CD4-positive, alpha-beta T cell treated with Interleukin-15 for 1 hour (primary cell): Measurements from ENCODE around the gene RAPGEF2.

Experiments used
- DNase-seq: peaks from one replicate; pipeline ENCODE4 v3.0.0-alpha.2; 2020

Gene RAPGEF2

DNA sequence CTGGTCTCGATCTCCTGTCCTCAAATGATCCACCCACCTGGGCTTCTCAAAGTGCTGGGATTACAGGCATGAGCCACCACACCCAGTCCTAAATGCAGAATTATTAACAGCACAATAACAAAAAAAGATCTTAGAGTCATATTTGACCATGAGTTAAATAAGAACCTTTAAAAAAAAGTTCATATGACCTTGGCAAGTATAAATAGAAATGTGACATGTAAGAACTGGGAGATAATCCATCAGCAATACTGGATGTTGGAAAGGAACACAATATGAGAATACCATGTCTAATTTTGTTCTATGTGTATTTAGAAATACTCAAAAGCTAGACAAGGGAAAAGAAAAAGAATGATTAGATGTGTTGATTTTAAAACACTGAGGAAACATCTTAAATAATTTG, 231.6 kb downstream of the RAPGEF2 start:
- no peak for DNase-seq

DNA sequence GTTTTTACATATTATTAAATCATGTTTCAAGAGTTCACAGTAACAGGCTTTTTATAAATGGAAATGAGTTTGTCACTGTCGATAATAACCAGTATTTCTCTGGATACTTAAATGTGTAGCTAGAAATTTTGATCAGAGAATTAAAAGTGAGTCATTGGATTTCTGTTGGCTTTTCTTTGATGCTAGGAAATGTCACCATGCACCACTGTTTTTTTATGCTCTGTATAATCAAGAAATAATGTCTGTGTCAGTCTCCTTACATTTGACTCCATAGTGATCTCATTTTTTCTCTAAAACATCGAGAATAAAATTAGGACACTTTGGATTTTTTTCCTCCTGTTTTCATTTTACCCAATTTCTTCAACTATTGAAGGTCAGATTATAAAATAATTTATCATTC, 234.2 kb downstream of the RAPGEF2 start:
- no peak for DNase-seq

DNA sequence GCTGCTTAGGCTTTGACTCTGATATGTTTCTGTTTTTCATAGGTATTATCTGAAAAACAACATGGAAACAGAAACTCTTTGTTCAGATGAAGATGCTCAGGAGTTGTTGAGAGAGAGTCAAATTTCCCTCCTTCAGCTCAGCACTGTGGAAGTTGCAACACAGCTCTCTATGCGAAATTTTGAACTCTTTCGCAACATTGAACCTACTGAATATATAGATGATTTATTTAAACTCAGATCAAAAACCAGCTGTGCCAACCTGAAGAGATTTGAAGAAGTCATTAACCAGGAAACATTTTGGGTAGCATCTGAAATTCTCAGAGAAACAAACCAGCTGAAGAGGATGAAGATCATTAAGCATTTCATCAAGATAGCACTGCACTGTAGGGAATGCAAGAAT, 238.6 kb downstream of the RAPGEF2 start:
- DNase-seq, result no peak

DNA sequence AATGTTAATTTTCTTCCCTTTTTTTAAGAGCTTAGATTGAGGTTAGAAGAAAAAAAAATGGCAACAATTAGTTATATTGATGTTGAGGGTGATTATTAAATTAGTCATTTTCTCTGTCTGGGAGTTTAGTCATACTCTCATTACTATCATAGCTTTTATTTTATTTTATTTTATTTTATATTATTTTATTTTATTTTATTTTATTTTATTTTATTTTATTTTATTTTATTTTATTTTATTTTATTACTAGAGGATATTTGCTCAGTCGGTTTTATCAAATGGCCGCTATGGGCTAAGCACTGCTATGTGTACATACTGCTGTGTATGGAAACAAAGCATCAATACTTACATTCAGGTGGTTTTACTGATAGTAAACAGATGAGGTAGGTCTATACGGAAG, 239.5 kb downstream of the RAPGEF2 start:
- DNase-seq, result no peak

DNA sequence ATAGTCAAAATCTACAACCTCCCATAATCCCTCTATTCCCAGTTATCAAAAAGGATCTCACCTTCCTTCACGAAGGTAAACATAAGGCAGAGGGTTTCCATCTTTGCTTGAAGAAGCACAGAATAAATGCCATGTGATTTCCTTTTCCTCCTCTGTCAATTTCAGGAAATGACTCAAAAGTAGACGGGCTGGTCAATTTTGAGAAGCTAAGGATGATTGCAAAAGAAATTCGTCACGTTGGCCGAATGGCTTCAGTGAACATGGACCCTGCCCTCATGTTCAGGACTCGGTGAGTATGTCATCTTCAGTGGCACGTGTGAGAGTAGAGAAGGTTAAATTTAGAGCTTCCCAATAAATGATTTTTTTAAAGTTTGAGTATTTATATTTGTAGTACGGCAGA, 240.2 kb downstream of the RAPGEF2 start:
- no peak for DNase-seq

DNA sequence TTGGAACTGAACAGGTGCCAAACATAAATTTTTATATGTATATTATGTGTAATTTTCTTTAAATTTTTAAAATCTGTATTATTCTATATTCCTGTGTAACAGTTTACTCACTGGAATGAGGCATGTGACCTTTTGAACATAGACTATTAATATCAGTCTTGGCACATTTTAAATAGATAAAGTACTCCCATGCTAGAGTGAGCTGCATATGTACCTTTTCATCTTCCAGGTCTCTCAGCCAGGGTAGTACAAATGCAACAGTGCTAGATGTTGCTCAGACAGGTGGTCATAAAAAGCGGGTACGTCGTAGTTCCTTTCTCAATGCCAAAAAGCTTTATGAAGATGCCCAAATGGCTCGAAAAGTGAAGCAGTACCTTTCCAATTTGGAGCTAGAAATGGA, 242.0 kb downstream of the RAPGEF2 start:
- no peak for DNase-seq

DNA sequence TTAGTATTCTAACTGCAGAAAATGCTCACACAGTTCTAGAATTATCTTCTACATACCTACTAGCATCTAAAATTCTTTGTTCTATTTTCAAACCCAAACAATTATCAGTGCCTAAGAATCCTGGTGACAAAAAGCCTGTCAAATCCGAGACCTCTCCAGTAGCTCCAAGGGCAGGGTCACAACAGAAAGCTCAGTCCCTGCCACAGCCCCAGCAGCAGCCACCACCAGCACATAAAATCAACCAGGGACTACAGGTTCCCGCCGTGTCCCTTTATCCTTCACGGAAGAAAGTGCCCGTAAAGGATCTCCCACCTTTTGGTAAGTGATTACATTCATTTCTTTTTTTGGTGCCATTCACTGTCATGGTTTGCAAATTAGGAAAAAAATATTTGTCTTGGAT, 243.8 kb downstream of the RAPGEF2 start:
- no peak for DNase-seq

DNA sequence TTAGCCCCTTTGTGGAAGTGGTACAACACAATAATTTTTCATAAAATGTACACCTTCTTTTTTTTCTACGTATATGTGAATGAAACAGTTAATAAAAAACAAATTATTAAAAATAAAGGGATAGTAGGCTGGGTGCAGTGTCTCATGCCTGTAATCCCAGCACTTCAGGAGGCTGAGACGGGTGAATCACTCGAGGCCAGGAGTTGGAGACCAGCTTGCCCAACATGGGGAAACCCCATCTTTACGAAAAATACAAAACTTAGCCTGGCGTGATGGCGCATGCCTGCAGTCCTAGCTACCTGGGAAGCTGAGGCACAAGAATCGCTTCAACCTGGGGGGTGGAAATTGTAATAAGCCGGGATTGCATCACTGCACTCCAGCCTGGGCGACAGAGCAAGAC, 244.9 kb downstream of the RAPGEF2 start:
- DNase-seq, result no peak

DNA sequence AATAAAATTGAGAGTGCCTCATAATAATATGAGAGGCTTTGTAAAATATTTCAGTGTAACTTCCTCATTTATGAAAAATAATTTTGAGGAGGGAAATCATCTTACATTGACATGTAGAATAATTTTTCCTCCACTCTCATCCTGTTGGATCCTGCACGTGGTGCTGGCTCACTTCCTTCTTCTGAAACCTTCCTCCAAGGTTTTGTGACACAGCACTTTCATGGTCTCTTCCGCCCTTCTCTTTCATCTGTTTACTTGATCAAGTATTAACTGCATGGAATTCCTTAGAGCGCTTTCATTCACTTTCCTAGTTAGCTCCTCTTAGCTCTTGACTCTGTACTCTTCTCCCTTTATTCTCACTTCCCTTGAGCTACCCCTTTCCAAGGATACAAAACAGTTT, 246.5 kb downstream of the RAPGEF2 start:
- DNase-seq, result no peak

DNA sequence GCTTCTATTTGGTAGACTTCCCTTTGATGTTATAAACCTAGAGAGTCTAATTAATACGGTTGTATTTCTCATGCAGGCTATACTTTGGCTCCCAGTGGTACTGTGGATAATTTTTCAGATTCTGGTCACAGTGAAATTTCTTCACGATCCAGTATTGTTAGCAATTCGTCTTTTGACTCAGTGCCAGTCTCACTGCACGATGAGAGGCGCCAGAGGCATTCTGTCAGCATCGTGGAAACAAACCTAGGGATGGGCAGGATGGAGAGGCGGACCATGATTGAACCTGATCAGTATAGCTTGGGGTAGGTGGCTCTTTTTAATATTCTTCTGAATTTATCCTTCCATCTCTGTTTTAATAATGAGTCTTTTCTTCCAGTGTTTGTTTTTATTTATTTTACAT, 249.7 kb downstream of the RAPGEF2 start:
- no peak for DNase-seq

DNA sequence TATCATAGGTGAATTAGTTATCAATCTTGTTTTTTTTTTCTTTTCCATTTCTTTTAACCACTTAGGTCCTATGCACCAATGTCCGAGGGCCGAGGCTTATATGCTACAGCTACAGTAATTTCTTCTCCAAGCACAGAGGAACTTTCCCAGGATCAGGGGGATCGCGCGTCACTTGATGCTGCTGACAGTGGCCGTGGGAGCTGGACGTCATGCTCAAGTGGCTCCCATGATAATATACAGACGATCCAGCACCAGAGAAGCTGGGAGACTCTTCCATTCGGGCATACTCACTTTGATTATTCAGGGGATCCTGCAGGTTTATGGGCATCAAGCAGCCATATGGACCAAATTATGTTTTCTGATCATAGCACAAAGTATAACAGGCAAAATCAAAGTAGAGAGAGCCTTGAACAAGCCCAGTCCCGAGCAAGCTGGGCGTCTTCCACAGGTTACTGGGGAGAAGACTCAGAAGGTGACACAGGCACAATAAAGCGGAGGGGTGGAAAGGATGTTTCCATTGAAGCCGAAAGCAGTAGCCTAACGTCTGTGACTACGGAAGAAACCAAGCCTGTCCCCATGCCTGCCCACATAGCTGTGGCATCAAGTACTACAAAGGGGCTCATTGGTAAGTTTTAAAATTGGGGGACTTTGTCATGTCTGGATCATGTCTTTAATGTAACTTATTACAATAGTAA, 250.7 kb downstream of the RAPGEF2 start:
- DNase-seq, result no peak

DNA sequence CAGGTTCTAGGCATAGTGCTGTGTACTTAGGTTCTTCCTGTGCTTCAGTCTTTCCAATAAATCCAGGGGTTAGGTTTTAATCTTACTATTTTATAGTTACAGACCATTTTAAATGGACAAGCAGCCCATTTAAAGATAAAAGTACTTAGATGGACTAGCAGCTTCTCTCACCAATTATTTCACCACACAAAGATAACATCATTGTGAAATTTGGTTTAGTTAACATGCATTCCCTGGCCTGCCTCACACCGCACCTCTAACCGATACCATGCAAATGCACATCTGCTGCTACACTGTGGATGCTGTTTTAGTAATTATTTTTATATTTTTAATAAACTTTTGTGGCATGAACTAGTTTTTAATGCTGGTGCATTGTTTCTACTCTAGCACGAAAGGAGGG, 252.6 kb downstream of the RAPGEF2 start:
- no peak for DNase-seq

DNA sequence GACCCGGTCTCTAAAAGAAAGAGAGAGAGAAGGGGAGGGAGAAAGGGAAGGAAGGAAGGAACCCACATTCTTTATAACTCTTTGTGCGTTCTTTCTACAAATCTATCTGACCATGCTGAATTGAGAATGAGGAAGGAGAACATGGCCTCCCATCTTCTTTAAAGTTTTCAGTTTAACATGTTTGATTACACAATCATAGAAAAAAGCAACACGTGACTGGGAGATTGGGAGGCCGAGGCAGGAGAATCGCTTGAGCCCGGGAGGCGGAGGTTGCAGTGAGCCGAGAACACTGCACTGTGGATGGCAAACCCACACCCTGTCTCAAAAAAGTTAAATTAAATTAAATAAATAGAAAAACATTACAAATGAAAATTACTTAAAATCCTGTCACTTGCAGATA, 254.5 kb downstream of the RAPGEF2 start:
- no peak for DNase-seq

DNA sequence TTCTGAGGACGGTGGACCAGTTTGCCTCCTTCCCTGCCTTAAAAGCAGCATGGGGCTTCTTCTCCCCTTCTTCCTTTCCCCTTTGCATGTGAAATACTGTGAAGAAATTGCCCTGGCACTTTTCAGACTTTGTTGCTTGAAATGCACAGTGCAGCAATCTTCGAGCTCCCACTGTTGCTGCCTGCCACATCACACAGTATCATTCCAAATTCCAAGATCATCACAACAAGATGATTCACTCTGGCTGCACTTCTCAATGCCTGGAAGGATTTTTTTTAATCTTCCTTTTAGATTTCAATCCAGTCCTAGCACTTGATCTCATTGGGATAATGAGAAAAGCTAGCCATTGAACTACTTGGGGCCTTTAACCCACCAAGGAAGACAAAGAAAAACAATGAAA, 255.3 kb downstream of the RAPGEF2 start:
- no peak for DNase-seq

DNA sequence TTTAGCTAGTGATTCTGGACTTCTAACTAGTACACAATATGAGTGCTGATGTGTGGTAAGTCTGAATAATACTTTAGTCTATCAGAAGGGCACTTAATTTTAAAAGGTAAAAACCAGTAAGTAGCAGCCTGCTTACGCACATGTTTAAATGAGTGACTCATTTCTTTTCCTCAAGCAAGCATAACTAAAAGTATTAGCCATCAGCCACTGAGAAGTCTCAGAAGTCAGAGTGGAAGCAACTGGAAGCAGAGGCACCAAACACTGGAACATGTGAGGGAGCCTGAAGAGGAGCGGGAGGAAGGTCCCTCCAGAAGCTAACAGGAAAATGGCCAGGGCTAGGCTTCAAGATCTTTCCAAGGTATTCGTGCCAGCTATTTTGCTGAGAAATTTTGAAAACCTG, 257.7 kb downstream of the RAPGEF2 start:
- DNase-seq, result no peak

DNA sequence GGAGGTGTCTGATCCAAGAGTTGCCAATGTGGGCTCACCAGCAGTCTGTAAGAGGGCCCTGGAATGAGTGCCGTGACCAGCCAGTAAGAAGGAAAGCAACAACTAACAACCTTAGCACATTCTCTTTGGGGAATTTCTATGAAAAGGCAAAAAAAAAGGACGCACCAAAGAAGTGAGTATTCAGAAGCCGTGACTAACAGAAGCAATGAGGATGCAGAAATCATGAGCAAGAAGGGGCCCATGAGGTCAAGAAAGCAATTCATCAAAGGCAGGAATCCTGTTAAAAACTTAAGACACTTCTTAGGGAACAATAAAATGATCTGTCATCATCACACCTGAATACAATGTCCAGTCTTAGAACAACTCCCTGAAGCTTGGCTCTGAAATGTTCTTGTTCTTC, 260.5 kb downstream of the RAPGEF2 start:
- no peak for DNase-seq

DNA sequence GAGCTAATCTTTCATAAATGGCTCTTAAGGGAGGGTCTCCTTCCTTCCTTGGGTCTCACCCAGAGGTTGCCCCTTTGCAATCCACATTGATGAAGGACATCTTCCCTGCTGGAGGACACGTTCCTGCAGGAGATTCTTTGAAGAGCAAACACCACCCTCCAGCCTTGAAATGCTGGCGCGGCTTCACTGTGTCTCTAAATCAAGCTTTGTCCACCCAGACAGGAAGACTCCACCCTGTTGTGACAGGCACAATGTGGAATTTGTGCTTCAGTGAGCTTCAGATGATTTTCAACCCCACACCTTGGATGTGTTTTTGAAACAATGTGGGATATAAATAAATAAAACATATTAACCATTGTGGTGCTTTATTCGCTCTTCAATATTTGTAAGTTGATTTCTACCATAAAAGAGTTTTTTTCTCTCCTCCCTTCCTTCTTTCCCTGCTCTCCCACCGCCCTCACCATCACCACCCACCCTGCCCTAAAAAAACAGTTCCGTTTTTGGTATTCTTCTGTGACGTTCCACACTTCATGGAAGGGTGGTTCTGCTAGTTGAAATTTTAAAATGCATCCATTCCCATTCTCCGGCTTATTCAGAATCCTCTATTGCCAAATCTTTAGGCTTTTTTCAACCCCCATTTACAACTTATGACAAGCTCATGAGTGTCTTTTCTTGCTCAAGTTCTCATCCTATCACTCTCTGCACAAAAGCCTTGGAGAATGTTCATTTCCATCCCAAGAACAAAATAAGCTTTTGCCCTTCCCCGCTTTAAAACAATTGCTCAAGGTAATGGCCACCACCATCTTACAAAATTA, 264.3 kb downstream of the RAPGEF2 start:
- DNase-seq, result no peak

DNA sequence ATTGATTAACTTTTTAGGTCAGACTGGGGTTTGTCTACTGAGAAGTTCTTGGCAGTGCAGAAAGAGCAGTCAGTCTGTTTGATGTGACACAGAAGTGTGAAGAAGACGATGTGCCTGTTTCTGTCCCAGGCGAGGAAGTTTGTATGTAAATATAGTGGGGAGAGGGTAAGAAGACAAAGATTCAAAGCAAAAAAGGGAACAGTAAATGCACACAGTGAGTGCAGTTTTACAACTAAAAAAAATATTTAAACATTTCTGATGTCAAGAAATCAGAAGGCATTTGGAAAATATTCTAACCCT, 264.9 kb downstream of the RAPGEF2 start:
- DNase-seq, result no peak

DNA sequence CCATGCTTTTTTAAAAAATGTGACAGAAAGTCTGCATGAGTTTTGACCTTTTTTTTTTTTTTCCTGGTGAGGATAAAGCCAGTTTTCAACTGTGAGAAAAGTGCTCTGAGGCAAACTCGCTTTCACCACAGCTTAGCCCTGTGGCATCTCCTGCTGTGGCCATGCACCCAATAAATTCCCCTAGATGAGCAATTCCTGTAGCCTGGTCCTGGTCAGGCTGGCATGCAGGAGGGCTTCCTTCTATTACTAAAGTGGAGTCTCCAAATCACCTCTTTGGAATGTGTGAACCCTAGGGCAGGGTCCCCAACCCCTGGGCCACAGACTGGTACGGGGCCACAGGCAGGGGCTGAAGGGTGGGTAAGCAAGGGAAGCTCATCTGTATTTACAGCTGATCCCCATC, 265.4 kb downstream of the RAPGEF2 start:
- DNase-seq, result no peak

DNA sequence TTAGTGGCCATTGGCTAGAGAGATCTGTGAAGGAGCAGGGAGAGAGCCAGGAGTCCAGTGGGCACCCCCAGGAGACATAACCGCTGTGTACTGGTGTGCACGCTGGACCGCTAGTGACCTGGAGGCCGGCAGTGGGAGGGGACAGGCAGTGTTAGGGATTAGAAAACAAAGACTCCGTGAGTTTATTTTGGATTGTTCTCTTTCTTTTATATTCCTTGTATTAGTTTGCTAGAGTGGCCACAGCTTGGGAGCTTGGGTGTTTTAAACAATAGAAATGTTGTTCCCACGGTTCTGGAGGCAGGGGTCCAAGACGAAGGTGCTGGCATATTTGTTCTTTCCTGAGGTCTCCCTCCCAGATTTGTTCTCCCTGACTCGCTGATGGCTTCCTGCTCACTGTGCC, 266.4 kb downstream of the RAPGEF2 start:
- no peak for DNase-seq

DNA sequence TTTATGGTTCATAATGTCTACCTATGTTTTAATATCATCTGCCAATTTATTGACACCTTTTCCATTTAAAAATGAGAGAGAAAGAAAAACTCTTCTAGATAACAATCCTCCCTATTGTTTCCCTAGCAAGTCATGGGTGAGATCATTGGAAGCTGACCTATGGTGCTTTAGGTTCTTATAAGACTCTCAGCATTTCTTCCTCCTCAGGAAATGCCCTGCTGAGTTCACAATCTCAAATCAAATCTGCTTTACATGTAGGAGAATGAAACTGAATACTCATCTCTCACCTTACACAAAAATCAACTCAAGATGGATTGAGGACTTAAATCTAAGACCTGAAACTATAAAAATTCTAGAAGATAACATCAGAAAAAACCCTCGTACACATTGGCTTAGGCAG, 267.4 kb downstream of the RAPGEF2 start:
- DNase-seq, result no peak

DNA sequence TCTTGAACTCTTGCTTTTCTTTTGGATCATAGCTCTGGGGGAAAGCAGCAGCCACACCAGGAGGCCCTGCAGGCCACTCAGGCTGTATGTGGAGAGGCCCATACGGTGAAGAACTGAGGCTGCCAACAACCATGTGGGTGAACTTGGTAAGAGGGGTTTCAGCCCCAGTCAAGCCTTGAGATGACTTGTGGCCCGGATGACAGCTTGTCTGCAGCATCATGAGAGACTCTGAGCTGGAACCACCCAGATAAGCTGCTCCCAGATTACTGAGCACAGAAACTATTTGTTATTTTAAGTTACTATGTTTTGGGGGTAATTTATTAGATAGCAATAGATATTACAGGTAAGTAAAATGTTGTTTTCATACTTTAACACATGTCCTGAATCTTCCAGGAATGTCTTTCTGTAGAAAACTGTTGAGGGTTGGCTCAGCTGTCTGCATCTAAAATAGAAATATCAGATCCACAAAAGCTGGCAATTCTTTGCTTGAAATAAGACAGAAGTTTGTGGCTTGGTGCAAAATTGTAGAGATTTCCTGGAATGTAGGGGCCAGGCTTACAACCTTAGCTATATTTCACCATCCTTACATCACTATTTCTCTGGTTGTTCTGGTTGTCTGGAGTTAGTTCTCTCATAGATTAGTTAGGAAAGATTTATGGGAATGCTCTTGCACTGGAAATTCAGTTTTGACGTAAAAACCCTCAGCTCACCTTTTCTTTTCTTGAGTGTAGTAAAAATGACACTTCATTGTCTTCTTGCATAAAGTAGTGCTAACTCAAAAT, 272.1 kb downstream of the RAPGEF2 start:
- DNase-seq, result no peak

DNA sequence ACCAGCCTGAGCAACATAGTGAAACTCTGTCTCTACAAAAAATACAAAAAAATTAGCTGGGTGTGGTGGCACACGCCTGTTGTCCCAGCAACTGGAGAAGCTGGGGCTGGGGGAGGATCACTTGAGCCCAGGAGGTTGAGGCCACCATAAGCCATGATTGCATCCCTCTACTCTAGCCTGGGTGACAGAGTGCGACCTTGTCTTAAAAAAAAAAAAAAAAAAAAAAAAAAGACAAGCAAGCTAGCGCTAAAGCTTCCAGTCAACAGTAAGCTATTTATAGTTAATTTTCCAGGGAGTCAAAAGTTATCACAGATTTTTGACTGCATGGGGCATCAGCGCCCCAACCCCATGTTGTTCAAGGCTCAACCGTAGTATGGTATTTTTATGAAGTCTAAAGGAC, 273.4 kb downstream of the RAPGEF2 start:
- no peak for DNase-seq

DNA sequence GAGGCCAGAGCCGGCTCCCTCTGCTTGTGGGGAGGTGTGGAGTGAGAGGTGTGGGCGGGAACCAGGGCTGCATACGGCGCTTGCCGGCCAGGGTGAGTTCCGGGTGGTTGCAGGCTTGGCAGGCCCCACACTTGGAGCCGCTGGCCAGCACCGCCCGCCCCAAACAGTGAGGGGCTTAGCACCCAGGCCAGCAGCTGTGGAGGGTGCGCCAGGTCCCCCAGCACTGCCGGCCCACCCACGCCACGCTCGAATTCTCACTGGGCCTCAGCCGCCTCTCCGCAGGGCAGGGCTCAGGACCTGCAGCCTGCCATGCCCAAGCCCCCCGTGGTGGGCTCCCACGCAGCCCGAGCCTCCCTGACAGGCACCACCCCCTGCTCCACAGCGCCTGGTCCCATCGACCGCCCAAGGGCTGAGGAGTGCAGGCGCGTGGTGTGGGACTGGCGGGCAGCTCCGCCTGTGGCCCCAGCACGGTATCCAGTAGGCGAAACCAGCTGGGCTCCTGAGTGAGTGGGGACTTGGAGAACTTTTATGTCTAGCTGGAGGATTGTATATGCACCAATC, 275.3 kb downstream of the RAPGEF2 start:
- DNase-seq, result no peak
